GM19372 (cell line): ENCODE measurements around the gene HTR2C.
"Not testable (repeated sequence)": the region's sequence is repeated elsewhere in the genome, so short reads cannot be mapped to it uniquely, and the experiment has no call there.

ENCODE experiments used
- ATAC-seq: cut with Tn5 transposase; IDR thresholded peaks from one replicate; pipeline ENCODE4 v1.9.1; 2021; ENCODE audit warnings: mild to moderate bottlenecking, low read depth, moderate library complexity; ENCODE audit not compliant: unreplicated experiment

HTR2C gene

DNA sequence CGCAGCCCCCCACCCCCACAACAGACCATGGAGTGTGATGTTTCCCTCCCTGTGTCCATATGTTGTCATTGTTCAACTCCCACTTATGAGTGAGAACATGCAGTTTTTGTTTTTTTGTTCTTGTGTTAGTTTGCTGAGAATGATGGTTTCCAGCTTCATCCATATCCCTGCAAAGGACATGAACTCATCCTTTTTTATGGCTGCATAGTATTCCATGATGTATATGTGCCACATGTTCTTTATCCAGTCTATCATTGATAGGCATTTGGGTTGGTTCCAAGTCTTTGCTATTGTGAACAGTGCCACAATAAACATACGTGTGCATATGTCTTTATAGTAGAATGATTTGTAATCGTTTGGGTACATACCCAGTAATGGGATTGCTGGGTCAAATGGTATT lies 353.2 kb downstream of the HTR2C start:
- ATAC-seq = not testable (repeated sequence)

DNA sequence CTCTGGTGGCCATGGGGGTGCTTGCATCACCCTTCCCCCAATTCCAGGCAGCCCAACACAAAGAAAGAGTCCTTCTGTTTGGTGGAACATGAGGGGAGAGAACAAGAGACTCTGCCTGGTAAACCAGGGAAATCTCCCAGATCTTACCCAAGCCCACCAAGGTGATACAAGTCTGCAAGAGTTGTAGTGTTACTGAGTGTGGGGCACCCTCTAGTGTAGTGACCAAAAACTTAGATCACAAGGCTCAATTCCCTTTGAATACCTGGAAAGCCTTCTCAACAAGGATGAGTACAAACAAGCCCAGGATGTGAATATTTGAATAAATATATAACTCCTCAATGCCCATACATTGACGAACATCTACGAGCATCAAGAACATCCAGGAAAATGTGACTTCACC lies 368.8 kb downstream of the HTR2C start:
- ATAC-seq = no peak
